ENCODE data around the gene UPK3BL2. TPM values are rescaled to one million over a fixed set of nuclear protein-coding genes. Genes with fewer than 3 reads are reported as not detected.
"Not testable (repeated sequence)": the region's sequence is repeated elsewhere in the genome, so short reads cannot be mapped to it uniquely, and the experiment has no call there.

The UPK3BL2 gene
- 9.7 and 11.7 TPM in 2 replicates for total RNA-seq

DNA sequence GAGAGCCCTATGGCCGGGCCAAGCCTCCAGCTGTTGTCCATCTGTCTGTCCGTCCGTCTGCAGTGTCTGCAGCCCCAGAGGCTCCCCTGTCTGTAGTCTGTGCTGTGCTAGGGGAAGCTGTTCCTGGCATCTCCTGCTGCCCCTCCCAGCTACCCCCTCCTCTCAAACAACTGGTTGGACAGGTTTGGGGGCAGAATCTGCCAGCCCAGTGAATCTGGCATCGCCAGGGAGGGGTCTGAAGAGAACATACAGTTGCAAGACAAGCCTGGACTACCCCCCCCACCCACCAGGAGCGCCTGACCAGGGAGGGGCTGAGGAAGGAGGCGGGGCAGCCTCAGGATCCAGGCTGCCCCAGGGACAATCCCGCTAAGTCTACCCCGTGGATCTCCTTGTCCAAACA, at the start of gene UPK3BL2:
TSS of gene UPK3BL2 (minus strand) at position 101 of the 400 bp plus-strand sequence. CDS start at position 41, 60 bp downstream.
- not testable (repeated sequence) for DNase-seq (ENCODE audit: extremely low read depth, low read depth, low spot score)

DNA sequence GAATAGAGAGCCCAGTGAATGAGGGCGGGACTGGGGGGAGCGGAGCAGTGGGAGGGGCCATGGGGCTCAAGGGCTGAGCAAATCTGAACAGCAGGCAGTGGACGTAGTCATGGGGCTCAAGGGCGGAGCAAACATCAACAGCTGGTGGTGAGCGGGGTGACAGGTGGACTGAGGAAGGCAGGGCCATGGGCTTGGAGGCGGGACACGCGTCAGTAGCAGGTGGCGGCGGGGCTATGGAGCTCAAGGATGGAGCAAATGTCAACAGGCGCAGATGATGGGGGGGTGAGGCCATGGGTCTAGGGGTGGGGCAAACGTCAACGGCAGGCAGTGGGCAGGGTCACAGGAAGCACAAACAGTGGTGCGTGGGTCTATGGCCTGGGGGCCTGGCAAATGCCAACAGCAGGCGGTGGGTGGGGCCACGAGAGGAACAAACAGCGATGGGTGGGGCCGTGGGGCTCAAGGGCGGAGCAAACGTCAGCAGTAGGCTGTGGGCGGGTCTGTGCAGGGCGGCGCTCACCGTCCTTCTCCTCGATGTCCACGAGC, 49.1 kb upstream of the UPK3BL2 start:
- not testable (repeated sequence) for DNase-seq (ENCODE audit: extremely low read depth, low read depth, low spot score)

- not testable (repeated sequence) for DNase-seq (ENCODE audit: extremely low read depth, low read depth, low spot score)
Measured at GRCh38 chr7:102589857-102590256, 46.4 kb upstream of the UPK3BL2 start.

DNA sequence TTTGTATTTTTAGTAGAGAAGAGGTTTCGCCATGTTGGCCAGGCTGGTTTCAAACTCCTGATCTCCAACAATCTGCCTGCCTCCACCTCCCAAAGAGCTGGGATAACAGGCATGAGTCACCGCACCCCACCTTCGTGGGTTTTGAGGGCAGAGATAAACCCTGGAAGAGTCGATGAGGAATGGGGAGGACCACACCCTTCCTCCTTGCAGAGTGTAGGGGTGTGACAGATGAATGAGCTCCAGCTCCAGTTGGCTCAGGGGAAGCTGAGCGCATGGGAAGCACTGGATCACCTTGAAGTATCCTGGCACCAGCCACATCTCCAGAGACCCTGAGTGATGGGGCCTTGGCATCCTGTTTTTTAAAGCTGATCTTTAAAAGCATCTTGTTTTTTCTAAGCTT, 40.0 kb upstream of the UPK3BL2 start:
- DNase-seq (ENCODE audit: extremely low read depth, low read depth, low spot score) = not testable (repeated sequence)

DNA sequence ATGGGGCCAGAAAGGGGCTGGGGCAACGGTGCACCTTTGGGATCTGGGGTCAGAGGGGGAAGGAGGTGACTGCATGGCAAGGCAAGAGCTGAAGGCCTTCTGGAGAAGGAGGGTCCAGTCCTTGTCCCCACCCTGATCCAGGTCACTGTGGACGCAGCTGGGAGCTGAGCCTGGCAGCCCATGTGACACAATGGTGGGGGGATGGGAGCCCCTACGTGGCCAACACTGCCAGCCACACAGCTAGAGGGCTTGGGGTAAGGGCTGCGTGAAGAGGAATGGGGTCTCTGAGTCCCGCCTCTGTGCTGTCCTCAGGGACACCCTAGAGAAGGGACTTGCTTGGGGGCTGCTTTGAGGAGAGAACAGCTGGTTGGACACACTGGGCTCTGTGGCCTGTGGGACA, 38.2 kb upstream of the UPK3BL2 start:
- not testable (repeated sequence) for DNase-seq (ENCODE audit: extremely low read depth, low read depth, low spot score)

- not testable (repeated sequence) for DNase-seq (ENCODE audit: extremely low read depth, low read depth, low spot score)
Measured at GRCh38 chr7:102578486-102578885, 35.0 kb upstream of the UPK3BL2 start.

DNA sequence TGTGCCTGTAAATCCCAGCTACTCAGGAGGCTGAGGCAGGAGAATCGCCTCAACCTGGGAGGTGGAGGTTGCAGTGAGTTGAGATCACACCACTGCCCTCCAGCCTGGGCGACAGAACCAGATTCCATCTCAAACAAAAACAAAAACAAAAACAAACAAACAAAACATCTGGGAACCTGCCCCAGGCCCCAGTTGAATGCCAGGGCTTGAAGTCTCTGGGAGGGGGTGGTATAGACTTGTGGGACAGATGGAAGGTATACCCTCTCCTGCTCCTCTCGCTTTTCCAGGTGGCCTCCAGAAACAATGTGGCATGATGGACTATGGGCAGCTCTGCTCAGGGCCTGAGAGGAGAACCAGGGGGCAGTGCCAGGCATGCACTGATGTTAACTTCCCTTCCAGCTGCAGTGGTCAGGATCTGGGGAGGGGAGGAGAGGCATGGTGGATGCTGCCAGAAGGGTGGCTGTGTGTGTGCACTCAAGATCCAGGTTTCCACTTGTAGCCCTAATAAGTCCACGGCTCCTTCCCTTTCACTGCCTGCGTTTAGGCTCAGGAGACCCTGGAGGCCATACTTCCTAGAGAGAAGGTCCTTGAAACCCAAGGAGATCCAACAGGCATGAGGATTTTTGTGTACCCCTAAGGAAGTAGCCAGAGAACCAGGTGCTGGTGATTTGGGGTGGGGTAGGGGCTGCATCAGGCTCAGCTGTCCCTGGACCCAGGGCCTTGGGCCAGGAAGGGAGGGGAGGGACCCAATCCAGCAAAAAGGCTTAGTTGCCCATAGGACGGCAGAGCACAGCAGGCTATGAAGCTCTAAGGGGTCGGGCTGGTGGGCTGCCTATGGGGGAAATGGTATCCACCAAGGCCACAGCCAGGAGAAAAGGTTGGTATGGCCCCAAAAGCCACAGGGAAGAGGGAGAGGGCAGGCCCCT, 34.1 kb upstream of the UPK3BL2 start:
- DNase-seq (ENCODE audit: extremely low read depth, low read depth, low spot score) = not testable (repeated sequence)

GRCh38 chr7:102576363-102576762, 32.9 kb upstream of the UPK3BL2 start:
- not testable (repeated sequence) for DNase-seq (ENCODE audit: extremely low read depth, low read depth, low spot score)

- not testable (repeated sequence) for DNase-seq (ENCODE audit: extremely low read depth, low read depth, low spot score)
Measured at GRCh38 chr7:102574607-102575006, 31.1 kb upstream of the UPK3BL2 start.

DNA sequence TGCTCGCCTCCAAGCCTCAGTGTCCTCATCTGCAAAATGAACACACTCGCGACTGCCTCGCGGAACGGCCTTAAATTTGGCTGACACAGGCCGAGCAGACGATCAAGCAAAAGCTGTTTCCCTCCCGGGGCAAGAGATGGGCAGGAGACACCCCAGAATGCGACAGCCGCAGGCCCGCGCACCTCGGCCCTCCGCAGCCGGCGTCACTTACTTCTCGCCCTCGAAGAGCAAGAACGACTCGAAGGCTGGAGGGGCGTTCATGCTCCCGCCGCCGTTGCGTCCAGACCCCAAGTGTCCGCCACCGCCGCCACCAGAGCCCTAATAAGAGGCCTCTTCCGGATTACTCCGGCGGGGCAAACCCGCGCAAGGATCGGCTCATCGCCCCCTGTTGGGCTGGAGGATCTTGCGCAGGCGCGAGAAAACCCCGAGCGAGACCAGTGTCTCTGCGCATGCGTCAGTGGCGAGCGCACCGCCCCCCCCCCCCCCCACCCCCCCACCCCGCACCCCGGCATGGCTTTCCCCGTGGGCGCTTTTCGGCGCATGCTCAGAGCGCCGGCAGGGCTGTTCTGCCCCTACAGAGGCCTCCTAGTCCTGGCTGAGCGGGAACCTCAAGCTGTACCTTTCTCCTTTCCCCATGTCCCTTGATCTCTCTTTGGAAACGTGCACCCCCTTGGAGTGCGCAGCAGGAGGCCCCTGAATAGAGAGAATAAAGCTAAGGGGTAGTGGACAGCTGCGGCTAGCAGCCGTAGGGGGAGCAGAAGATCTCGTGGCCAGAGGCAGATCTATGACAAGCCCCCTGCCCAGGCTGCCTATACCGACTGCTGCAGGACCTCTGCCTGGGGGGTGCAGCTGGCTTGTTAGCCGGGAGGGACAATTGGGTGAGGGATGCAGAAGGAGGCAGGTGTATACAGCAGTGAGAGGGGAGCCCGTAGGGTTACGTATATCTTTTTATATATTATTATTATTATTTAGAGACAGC, 29.1 kb upstream of the UPK3BL2 start, which contains the start of gene POLR2J3:
TSS of gene POLR2J3 (minus strand) at position 323 of the 979 bp plus-strand sequence. CDS start at position 261, 62 bp downstream.
- DNase-seq (ENCODE audit: extremely low read depth, low read depth, low spot score) = peak; percentile 42

- DNase-seq (ENCODE audit: extremely low read depth, low read depth, low spot score) = not testable (repeated sequence)
Measured at GRCh38 chr7:102568620-102569019, 25.1 kb upstream of the UPK3BL2 start.

DNA sequence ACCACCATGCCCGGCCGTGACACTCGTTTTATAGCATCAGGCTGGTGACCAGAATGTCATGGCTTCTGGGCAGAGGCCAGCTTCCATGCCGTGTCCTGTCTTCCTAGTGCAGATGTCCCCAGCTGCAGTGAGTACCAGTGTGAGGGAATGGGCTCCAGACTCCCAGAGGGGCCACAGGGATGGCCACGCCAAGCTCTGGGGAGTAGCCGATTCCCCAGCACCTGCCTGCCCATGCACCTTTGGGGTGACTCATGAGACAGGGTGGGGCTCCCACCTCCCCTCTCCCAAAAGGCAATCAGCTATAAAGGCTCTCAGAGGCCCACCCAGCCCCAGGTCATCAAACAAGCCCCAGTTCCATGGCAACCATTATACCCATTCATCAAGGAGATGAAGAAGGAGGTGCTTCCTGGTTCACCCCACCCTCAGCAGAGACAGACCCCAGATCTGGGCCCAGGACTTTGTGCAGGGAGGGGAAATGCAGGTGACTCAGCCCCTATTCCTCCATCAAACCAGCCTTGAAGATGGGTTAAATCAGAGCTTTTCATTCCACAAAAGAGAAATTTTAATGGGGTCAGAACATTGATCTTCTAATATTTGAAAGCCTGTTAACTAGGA, 7.4 kb upstream of the UPK3BL2 start, which contains the start of gene SPDYE2:
TSS of gene SPDYE2 (plus strand) at position 419 of the 615 bp plus-strand sequence. CDS start 2,030 bp downstream, outside the sequence.
- not testable (repeated sequence) for DNase-seq (ENCODE audit: extremely low read depth, low read depth, low spot score)

DNA sequence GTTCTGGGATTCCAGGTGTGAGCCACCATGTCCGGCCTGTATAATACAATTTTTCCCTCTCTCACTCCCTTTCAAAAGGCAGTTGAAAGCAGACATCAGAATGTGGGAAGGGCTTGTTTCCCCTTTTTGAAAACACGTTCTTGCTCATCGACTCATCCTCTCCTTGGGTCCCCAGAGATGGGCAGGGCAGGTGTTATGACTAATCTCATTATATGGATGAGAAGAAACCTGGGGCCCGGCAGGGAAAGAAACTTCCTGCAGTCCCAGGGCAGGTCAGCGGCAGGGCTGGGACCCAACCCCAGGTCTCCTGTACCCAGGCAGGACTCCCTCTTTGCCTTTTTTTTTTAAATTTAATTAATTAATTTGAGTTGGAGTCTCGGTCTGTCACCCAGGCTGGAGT, 2.9 kb upstream of the UPK3BL2 start:
- not testable (repeated sequence) for DNase-seq (ENCODE audit: extremely low read depth, low read depth, low spot score)

- not testable (repeated sequence) for DNase-seq (ENCODE audit: extremely low read depth, low read depth, low spot score)
Measured at GRCh38 chr7:102545288-102545687, 1.8 kb upstream of the UPK3BL2 start.

- DNase-seq (ENCODE audit: extremely low read depth, low read depth, low spot score) = not testable (repeated sequence)
Measured at GRCh38 chr7:102544372-102544771, 876 bp upstream of the UPK3BL2 start.

DNA sequence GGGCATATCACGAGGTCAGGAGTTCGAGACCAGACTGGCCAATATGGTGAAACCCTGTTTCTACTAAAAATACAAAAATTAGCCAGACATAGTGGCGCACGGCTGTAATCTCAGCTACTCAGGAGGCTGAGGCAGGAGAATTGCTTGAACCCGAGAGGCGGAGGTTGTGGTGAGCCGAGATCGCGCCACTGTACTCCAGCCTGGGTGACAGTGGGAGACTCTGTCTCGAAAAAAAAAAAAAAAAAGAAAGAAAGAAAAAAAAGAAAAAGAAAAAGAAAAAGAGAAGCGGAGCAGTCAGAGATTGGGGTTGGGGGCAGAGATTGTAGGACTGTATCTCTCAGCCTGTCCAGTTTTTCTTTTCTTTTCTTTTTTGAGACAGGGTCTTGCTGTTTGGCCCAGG, 725 bp downstream of the UPK3BL2 start:
- DNase-seq (ENCODE audit: extremely low read depth, low read depth, low spot score) = not testable (repeated sequence)

GRCh38 chr7:102542083-102542482, 1.4 kb downstream of the UPK3BL2 start:
- DNase-seq (ENCODE audit: extremely low read depth, low read depth, low spot score) = not testable (repeated sequence)

GRCh38 chr7:102540604-102541003, 2.9 kb downstream of the UPK3BL2 start:
- DNase-seq (ENCODE audit: extremely low read depth, low read depth, low spot score) = not testable (repeated sequence)

GRCh38 chr7:102535062-102535615, 8.4 kb downstream of the UPK3BL2 start:
- not testable (repeated sequence) for DNase-seq (ENCODE audit: extremely low read depth, low read depth, low spot score)
